Measurements from ENCODE around the gene KIF1C. TPM values are rescaled to one million over a fixed set of nuclear protein-coding genes. Genes with fewer than 3 reads are reported as not detected.

The KIF1C gene
- total and polyA plus RNA-seq, 9 of the 15 experiments (the other 6 are each of a cell fraction or from before 2014, with no cell fraction given), result 0.38 to 68.4 (median 25.1) TPM

GRCh38 chr17:4966844-4967538, 30.8 kb upstream of the KIF1C start (continued):
- TF ChIP-seq, protein P1, sequence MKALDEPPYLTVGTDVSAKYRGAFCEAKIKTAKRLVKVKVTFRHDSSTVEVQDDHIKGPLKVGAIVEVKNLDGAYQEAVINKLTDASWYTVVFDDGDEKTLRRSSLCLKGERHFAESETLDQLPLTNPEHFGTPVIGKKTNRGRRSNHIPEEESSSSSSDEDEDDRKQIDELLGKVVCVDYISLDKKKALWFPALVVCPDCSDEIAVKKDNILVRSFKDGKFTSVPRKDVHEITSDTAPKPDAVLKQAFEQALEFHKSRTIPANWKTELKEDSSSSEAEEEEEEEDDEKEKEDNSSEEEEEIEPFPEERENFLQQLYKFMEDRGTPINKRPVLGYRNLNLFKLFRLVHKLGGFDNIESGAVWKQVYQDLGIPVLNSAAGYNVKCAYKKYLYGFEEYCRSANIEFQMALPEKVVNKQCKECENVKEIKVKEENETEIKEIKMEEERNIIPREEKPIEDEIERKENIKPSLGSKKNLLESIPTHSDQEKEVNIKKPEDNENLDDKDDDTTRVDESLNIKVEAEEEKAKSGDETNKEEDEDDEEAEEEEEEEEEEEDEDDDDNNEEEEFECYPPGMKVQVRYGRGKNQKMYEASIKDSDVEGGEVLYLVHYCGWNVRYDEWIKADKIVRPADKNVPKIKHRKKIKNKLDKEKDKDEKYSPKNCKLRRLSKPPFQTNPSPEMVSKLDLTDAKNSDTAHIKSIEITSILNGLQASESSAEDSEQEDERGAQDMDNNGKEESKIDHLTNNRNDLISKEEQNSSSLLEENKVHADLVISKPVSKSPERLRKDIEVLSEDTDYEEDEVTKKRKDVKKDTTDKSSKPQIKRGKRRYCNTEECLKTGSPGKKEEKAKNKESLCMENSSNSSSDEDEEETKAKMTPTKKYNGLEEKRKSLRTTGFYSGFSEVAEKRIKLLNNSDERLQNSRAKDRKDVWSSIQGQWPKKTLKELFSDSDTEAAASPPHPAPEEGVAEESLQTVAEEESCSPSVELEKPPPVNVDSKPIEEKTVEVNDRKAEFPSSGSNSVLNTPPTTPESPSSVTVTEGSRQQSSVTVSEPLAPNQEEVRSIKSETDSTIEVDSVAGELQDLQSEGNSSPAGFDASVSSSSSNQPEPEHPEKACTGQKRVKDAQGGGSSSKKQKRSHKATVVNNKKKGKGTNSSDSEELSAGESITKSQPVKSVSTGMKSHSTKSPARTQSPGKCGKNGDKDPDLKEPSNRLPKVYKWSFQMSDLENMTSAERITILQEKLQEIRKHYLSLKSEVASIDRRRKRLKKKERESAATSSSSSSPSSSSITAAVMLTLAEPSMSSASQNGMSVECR (CRISPR knock-in tag; IDR thresholded peaks at IDR 0.05), result no peak
- TF ChIP-seq HLTF (IDR thresholded peaks at IDR 0.05) (no peak), ZNF592 (IDR thresholded peaks at IDR 0.05) (peak; percentile 45), ZBTB9 (CRISPR knock-in tag; IDR thresholded peaks at IDR 0.05) (no peak), HDAC8 (tag; IDR thresholded peaks at IDR 0.05) (no peak), ARNT (IDR thresholded peaks at IDR 0.05) (no peak), NR1H2 (CRISPR knock-in tag; IDR thresholded peaks at IDR 0.05) (no peak), POLR3A (IDR thresholded peaks at IDR 0.05; ENCODE audit: borderline replicate concordance, extremely low read depth, insufficient read depth, insufficient read length) (no peak)
- TF ChIP-seq, protein P2, sequence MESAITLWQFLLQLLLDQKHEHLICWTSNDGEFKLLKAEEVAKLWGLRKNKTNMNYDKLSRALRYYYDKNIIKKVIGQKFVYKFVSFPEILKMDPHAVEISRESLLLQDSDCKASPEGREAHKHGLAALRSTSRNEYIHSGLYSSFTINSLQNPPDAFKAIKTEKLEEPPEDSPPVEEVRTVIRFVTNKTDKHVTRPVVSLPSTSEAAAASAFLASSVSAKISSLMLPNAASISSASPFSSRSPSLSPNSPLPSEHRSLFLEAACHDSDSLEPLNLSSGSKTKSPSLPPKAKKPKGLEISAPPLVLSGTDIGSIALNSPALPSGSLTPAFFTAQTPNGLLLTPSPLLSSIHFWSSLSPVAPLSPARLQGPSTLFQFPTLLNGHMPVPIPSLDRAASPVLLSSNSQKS (CRISPR knock-in tag; IDR thresholded peaks at IDR 0.05), result no peak

Measured in K562 (cell line).